Heart left ventricle (tissue), 13 donors: ENCODE measurements around the gene N4BP2L2.

Experiments
- CTCF ChIP-seq, 12 donors: fragments of 200-600 bp; sonication (generic) in 4 of 12; IDR thresholded peaks; one replicate each; pipeline versions ENCODE4 v1.5.0 to v1.8.0; 2018 to 2022; ENCODE audit warnings: antibody characterized with exemption in 12 of 12, mild to moderate bottlenecking in 5 of 12
- POLR2A ChIP-seq, 2 donors: fragments of 450-650 bp; IDR thresholded peaks; one replicate each; pipeline ENCODE4 v1.6.1; 2017; ENCODE audit warnings: antibody characterized with exemption in 2 of 2, mild to moderate bottlenecking in 2 of 2, moderate library complexity in 2 of 2
- donor health status: ischemic (EF 13 %, LVEDD 7.1; RV severe dilation, severe dysfunction).
- donor health status: DM: no; HTN: yes; CAD: no.
- donor health status: DM: no; HTN: no; CAD: no.
- donor health status: ischemic (EF 25% LVEDD 6.9; RV normal size, moderate dysfunction).
- donor health status: ischemic (EF 25% LVEDD 5.7; RV mildly dilated, moderate dysfunction).
- donor health status: ischemic (EF 35%, LVEDD 5.7; RV mildly dilated, moderate dysfunction).
- donor health status: nonischemic (EF 11% LVEDD 7.7; RV severe dilation, severe dysfunction).
- donor health status: DM: yes; HTN: yes; CAD: no.
- donor health status: PGD.
- donor health status: ischemic (EF 29% LVEDD 5.4; RV normal size, mild dysfunction).
- donor health status: nonischemic (EF 23%, LVEDD 6.1; RV moderate dilation, normal function).

DNA sequence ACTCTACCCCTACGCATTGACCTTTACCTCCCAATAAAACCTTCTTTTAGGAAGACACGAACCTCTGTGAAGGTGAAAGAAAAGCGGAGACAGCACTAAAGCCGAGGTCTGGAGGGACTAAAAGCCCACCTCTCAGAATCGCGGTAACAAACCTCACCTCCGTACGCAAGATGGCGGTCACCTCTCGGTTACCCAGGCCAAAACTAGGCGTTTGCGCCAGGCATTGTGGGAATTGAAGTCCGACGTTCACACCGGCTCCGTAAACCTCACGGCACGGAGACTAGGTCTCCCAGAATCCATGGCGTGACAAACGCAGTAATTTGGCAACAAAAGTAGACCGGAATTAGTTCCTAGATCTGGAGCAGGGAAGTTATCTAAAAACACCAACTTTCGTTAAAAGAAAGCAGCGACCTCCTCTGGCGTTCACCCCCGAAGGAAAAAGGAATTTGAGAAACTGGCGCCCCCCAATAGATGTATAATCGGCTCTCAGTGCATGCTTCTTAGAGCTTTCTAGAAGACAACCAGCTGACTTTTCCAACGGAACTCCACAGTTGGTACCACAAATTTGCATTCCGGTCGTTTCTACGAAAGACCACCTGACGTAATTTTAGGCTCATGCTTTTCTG is at the start of gene N4BP2L2:
- TF ChIP-seq CTCF (IDR thresholded peaks at IDR 0.05) (peak in 10 of 12 donors; percentile 13 to 62 (median 43)), POLR2A (IDR thresholded peaks at IDR 0.05) (peak in 1 of 2 donors; percentile 42)
